ENCODE measurements around the gene RBM22. TPM values are rescaled to one million over a fixed set of nuclear protein-coding genes. Genes with fewer than 3 reads are reported as not detected.

The RBM22 gene
- total RNA-seq, 1 donor from 2014 or later, result 66.8 TPM

DNA sequence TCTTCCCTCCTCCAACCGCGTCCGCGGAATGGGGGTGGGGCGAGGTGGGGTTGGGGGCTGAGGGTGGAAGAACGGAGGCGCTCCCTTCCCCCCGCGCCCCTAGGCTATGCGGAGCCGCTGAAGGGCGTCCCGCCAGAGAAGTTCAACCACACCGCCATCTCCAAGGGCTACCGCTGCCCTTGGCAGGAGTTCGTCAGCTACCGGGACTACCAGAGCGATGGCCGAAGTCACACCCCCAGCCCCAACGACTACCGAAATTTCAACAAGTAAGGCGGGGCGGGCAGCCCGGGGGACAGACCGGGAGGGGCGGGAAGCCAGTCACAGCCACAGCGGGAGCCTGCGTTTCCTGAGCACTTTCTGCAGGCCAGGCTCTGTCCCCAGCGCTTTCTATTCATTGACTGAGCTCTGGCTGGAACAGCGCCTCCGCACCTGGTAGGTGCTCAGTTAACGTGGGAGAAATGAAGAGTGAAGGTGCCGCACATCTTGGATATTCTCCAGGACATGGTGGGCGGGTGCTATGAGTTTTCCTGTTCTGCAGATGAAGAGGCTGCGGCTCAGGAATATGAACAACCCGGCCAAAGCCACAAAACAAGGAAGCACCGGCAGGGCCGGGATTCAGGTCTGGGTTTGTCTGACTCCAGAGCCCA, 28.5 kb downstream of the RBM22 start:
- Mint-ChIP-seq H3K27ac (peak overlapping the region; percentile 31), H3K9me3 (no peaks in the 10 kb centered on the region), H3K27me3 (ENCODE audit: low read depth) (no peaks in the 10 kb centered on the region), H3K36me3 (peaks cover under 1% of the 10 kb centered on the region), H3K4me3 (peak overlapping the region; percentile 83), H3K4me1 (peaks cover 27% of the 10 kb centered on the region)
- DNase-seq (ENCODE audit: low spot score in 2 of 2, unreplicated experiment in 2 of 2), result no peak
- TF ChIP-seq, protein P1, sequence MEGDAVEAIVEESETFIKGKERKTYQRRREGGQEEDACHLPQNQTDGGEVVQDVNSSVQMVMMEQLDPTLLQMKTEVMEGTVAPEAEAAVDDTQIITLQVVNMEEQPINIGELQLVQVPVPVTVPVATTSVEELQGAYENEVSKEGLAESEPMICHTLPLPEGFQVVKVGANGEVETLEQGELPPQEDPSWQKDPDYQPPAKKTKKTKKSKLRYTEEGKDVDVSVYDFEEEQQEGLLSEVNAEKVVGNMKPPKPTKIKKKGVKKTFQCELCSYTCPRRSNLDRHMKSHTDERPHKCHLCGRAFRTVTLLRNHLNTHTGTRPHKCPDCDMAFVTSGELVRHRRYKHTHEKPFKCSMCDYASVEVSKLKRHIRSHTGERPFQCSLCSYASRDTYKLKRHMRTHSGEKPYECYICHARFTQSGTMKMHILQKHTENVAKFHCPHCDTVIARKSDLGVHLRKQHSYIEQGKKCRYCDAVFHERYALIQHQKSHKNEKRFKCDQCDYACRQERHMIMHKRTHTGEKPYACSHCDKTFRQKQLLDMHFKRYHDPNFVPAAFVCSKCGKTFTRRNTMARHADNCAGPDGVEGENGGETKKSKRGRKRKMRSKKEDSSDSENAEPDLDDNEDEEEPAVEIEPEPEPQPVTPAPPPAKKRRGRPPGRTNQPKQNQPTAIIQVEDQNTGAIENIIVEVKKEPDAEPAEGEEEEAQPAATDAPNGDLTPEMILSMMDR (IDR thresholded peaks at IDR 0.05; ENCODE audit: unreplicated experiment), result no peak

DNA sequence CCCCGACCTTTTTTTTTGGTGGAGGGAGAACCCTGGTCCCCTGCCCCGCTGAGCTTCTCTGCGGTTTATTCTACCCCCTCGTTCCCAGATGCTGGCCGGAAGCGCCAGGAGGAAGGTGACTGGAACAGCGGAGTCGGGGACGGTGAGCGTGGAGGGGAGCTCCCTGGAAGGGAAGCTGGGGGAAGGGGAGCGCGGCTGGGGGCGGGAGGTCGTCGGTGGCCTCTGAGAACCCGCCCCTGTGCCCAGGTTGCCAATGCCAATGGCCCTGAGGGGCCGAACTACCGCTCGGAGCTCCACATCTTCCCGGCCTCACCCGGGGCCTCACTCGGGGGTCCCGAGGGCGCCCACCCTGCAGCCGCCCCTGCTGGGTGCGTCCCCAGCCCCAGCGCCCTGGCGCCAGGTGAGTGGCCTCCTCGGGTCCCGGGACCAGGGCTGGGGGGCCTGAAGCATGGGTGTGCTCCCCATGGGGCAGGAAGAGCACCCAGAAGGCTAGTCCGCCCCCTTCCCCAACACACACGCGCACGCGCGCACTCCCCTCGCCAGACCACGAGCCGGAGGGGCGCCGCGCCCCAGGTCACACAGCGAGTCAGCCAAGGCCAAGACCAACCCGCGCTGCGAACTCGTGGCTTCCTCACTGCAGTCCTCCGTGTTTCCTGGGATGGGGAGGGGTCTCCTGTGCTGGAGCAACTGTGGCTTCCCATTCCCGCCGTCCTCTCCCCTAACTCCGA, 29.2 kb downstream of the RBM22 start:
- peak overlapping the region; percentile 83 for H3K4me3 Mint-ChIP-seq
- DNase-seq (ENCODE audit: low spot score in 2 of 2, unreplicated experiment in 2 of 2), result no peak
- H3K36me3 Mint-ChIP-seq, result no peaks in the 10 kb centered on the region
- H3K27ac Mint-ChIP-seq, result peak overlapping the region; percentile 31
- no peaks in the 10 kb centered on the region for H3K27me3 Mint-ChIP-seq (ENCODE audit: low read depth)
- TF ChIP-seq, protein P1 (IDR thresholded peaks at IDR 0.05; ENCODE audit: unreplicated experiment), result no peak
- H3K9me3 Mint-ChIP-seq, result no peaks in the 10 kb centered on the region
- H3K4me1 Mint-ChIP-seq, result peaks cover 27% of the 10 kb centered on the region

DNA sequence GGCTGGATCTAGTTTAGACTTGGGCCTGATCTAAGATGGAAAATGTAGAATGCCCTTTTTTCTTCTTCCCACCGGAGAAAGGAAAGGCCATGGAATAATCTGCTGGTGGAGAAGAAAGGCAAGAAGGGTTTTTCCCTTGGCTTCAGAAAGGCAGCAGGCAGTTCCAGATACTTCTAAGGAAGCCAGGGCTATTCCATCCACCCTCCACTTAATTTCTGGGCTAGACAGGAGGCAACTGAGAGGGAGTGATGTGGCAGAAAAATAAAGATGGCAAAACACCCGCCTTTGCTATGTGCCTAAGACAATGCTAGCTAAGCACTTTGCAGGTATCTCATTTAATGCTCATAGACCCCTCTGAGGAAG, 29.9 kb downstream of the RBM22 start:
- Mint-ChIP-seq H3K4me3 (peak overlapping the region; percentile 72), H3K4me1 (peaks cover 27% of the 10 kb centered on the region), H3K27me3 (ENCODE audit: low read depth) (no peaks in the 10 kb centered on the region), H3K9me3 (no peaks in the 10 kb centered on the region), H3K27ac (peak overlapping the region; percentile 13), H3K36me3 (no peaks in the 10 kb centered on the region)
- TF ChIP-seq, protein P1 (IDR thresholded peaks at IDR 0.05; ENCODE audit: unreplicated experiment), result no peak
- DNase-seq (ENCODE audit: low spot score in 2 of 2, unreplicated experiment in 2 of 2), result no peak

DNA sequence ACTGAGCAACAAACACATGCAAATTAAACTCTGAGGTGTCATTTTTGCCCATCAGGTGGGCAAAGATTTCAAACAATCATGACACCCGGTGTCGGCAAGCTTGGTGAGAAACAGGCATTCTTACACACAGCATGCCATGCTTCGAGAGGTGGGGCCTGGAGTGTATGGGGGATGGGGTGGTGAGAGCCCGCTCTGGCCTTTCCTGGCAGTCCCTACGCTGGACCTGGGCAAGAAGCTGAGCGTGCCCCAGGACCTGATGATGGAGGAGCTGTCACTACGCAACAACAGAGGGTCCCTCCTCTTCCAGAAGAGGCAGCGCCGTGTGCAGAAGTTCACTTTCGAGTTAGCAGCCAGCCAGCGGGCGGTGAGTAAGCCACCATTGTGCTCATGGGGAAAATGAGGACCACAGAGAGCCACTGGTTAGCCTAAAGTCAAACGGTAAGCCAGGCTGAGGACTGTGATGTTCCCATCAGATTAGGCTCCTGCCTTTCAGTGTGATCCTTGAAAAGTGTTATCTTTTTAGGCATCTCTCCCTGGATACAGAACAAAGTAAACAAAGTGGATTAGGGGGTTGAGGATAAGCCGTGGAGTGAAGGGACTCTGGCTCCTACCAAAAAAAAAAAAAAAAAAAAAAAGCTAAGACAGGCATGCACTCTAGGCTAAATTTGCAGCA, 30.5 kb downstream of the RBM22 start:
- Mint-ChIP-seq H3K27me3 (ENCODE audit: low read depth) (no peaks in the 10 kb centered on the region), H3K4me1 (peaks cover 27% of the 10 kb centered on the region), H3K4me3 (peak overlapping the region; percentile 72), H3K9me3 (no peaks in the 10 kb centered on the region), H3K36me3 (no peaks in the 10 kb centered on the region), H3K27ac (peak overlapping the region; percentile 13)
- TF ChIP-seq, protein P1 (IDR thresholded peaks at IDR 0.05; ENCODE audit: unreplicated experiment), result no peak
- no peak for DNase-seq (ENCODE audit: low spot score in 2 of 2, unreplicated experiment in 2 of 2)

DNA sequence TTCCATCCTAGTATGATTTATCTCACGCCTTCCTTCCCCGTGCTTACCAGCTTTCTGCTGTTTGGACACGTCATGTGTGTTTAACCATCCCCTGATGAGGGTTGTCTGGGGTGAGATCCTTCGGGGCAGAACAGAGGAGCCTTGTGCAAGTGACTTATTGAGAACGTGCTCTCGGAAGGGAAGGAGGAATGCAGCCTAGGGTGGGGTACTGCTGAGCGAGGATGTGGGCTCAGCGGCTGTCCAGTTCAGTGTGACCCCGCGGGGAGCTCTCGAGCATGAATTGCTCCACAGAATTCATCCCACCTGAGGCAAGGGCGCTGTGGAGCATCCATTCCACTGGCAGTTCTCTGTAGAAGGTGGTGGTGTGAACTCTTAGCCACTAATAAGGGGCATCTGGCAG, 35.8 kb downstream of the RBM22 start:
- peaks cover 2% of the 10 kb centered on the region for H3K27me3 Mint-ChIP-seq (ENCODE audit: low read depth)
- H3K4me1 Mint-ChIP-seq, result peaks cover 17% of the 10 kb centered on the region
- DNase-seq (ENCODE audit: low spot score in 2 of 2, unreplicated experiment in 2 of 2), result no peak
- H3K9me3 Mint-ChIP-seq, result no peaks in the 10 kb centered on the region
- TF ChIP-seq, protein P1 (IDR thresholded peaks at IDR 0.05; ENCODE audit: unreplicated experiment), result no peak
- no peak overlapping the region for H3K4me3 Mint-ChIP-seq
- no peaks in the 10 kb centered on the region for H3K36me3 Mint-ChIP-seq
- no peak overlapping the region for H3K27ac Mint-ChIP-seq

Measured in mesothelial cell of epicardium (in vitro differentiated cells).